ENCODE measurements around the gene TAGAP.
"Not testable (repeated sequence)": the region's sequence is repeated elsewhere in the genome, so short reads cannot be mapped to it uniquely, and the experiment has no call there.

The TAGAP gene

GRCh38 chr6:159017757-159018559 is 26.8 kb downstream of the TAGAP start:
- ChIA-PET CTCF (interaction anchor here (1.0 kb wide), 1 partner anchor 9 kb away, joined by 3 read pairs; no protein-coding TSS in a partner anchor), POLR2A (interaction anchor here (0.7 to 1.6 kb wide), 2 partner anchors 18 kb away, joined by 3 to 4 read pairs; partner anchors contain the start of gene RSPH3)
- DNase-seq (ENCODE audit: extremely low spot score): no peak
- TF ChIP-seq HDGF (IDR thresholded peaks at IDR 0.05; ENCODE audit: borderline replicate concordance) (no peak), FOXM1 (IDR thresholded peaks at IDR 0.05; ENCODE audit: borderline replicate concordance) (no peak), PKNOX1 (IDR thresholded peaks at IDR 0.05) (no peak), CTBP1 (IDR thresholded peaks at IDR 0.05; ENCODE audit: borderline replicate concordance) (no peak), FOXA1 (IDR thresholded peaks at IDR 0.05) (no peak), ELF4 (IDR thresholded peaks at IDR 0.05) (no peak), TARDBP (IDR thresholded peaks at IDR 0.05) (no peak), L3MBTL2 (conservative IDR thresholded peaks at IDR 0.05) (no peak), SP1 (IDR thresholded peaks at IDR 0.05) (no peak), SUZ12 (IDR thresholded peaks at IDR 0.05) (no peak), ARNT (IDR thresholded peaks at IDR 0.05) (no peak), BHLHE40 (IDR thresholded peaks at IDR 0.05; ENCODE audit: borderline replicate concordance) (no peak), FOXK2 (IDR thresholded peaks at IDR 0.05) (no peak), ZNF384 (IDR thresholded peaks at IDR 0.05) (no peak), NFRKB (IDR thresholded peaks at IDR 0.05) (no peak)

GRCh38 chr6:159014406-159014805 is 30.4 kb downstream of the TAGAP start:
- ChIA-PET POLR2A (no interaction called here), CTCF (no interaction called here)
- TF ChIP-seq SP1 (IDR thresholded peaks at IDR 0.05): no peak
- no peak for TF ChIP-seq ARNT (IDR thresholded peaks at IDR 0.05)
- no peak for TF ChIP-seq PKNOX1 (IDR thresholded peaks at IDR 0.05)
- no peak for TF ChIP-seq NFRKB (IDR thresholded peaks at IDR 0.05)
- TF ChIP-seq LEF1 (IDR thresholded peaks at IDR 0.05; ENCODE audit: borderline replicate concordance): no peak
- TF ChIP-seq FOXM1 (IDR thresholded peaks at IDR 0.05; ENCODE audit: borderline replicate concordance): no peak
- TF ChIP-seq ZNF384 (IDR thresholded peaks at IDR 0.05): no peak
- TF ChIP-seq TARDBP (IDR thresholded peaks at IDR 0.05): no peak
- DNase-seq (ENCODE audit: extremely low spot score): no peak

GRCh38 chr6:159013229-159013628 is 31.6 kb downstream of the TAGAP start:
- POLR2A ChIA-PET: interaction anchor here (0.6 to 1.0 kb wide), 2 partner anchors 13 to 18 kb away, joined by 3 to 5 read pairs; partner anchors contain the start of gene RSPH3
- CTCF ChIA-PET: no interaction called here
- DNase-seq (ENCODE audit: extremely low spot score): no peak
- no peak for TF ChIP-seq LEF1 (IDR thresholded peaks at IDR 0.05; ENCODE audit: borderline replicate concordance)

- DNase-seq (ENCODE audit: extremely low spot score): no peak
- ChIA-PET CTCF (no interaction called here), POLR2A (no interaction called here)
- TF ChIP-seq SUZ12 (IDR thresholded peaks at IDR 0.05): no peak
- TF ChIP-seq NFRKB (IDR thresholded peaks at IDR 0.05): no peak
- no peak for TF ChIP-seq LEF1 (IDR thresholded peaks at IDR 0.05; ENCODE audit: borderline replicate concordance)
- no peak for TF ChIP-seq ELF4 (IDR thresholded peaks at IDR 0.05)
- TF ChIP-seq TARDBP (IDR thresholded peaks at IDR 0.05): no peak
- TF ChIP-seq FOXA1 (IDR thresholded peaks at IDR 0.05): no peak
- no peak for TF ChIP-seq ARNT (IDR thresholded peaks at IDR 0.05)
- TF ChIP-seq PKNOX1 (IDR thresholded peaks at IDR 0.05): no peak
- no peak for TF ChIP-seq L3MBTL2 (conservative IDR thresholded peaks at IDR 0.05)
- TF ChIP-seq HDGF (IDR thresholded peaks at IDR 0.05; ENCODE audit: borderline replicate concordance): no peak
- TF ChIP-seq BHLHE40 (IDR thresholded peaks at IDR 0.05; ENCODE audit: borderline replicate concordance): no peak
- no peak for TF ChIP-seq ZNF384 (IDR thresholded peaks at IDR 0.05)
- TF ChIP-seq CTBP1 (IDR thresholded peaks at IDR 0.05; ENCODE audit: borderline replicate concordance): no peak
- TF ChIP-seq SP1 (IDR thresholded peaks at IDR 0.05): no peak
- no peak for TF ChIP-seq FOXK2 (IDR thresholded peaks at IDR 0.05)
Observed at GRCh38 chr6:159012201-159012600, 32.6 kb downstream of the TAGAP start.

- DNase-seq (ENCODE audit: extremely low spot score); POLR2A ChIA-PET: not testable (repeated sequence)
- CTCF ChIA-PET: interaction anchor here (0.6 to 1.4 kb wide), 3 partner anchors 9 to 93 kb away, joined by 3 to 8 read pairs (median 4); partner anchors contain the start of gene TAGAP
Observed at GRCh38 chr6:159010037-159010612, 34.7 kb downstream of the TAGAP start.

GRCh38 chr6:159008656-159009288 is 36.0 kb downstream of the TAGAP start:
- ChIA-PET CTCF (interaction anchor here (0.9 to 1.6 kb wide), 5 partner anchors 10 to 126 kb away, joined by 3 to 6 read pairs (median 3); no protein-coding TSS in a partner anchor), POLR2A (interaction anchor here (1.2 kb wide), 1 partner anchor 9 kb away, joined by 3 read pairs; the partner anchor contains the start of gene RSPH3)
- TF ChIP-seq L3MBTL2 (conservative IDR thresholded peaks at IDR 0.05) (no peak), LEF1 (IDR thresholded peaks at IDR 0.05; ENCODE audit: borderline replicate concordance) (no peak), NFRKB (IDR thresholded peaks at IDR 0.05) (no peak), FOXA1 (IDR thresholded peaks at IDR 0.05) (no peak), PKNOX1 (IDR thresholded peaks at IDR 0.05) (no peak), ZNF384 (IDR thresholded peaks at IDR 0.05) (no peak), SP1 (IDR thresholded peaks at IDR 0.05) (no peak), BHLHE40 (IDR thresholded peaks at IDR 0.05; ENCODE audit: borderline replicate concordance) (no peak), TARDBP (IDR thresholded peaks at IDR 0.05) (no peak), SUZ12 (IDR thresholded peaks at IDR 0.05) (no peak), FOXK2 (IDR thresholded peaks at IDR 0.05) (no peak), ELF4 (IDR thresholded peaks at IDR 0.05) (no peak), FOXM1 (IDR thresholded peaks at IDR 0.05; ENCODE audit: borderline replicate concordance) (no peak), HDGF (IDR thresholded peaks at IDR 0.05; ENCODE audit: borderline replicate concordance) (no peak)
- DNase-seq (ENCODE audit: extremely low spot score): no peak

All from HEK293T (cell line).